ENCODE results near the gene SERPINC1.

- TF ChIP-seq CTCF (IDR thresholded peaks at IDR 0.05; ENCODE audit: low read depth, low read length) = no peak
- no peak for TF ChIP-seq EZH2phosphoT487 (IDR thresholded peaks at IDR 0.05; ENCODE audit: low read depth)
Measured at GRCh38 chr1:173920861-173921260, 3.7 kb upstream of the SERPINC1 start.
